Stimulated activated CD4-positive, alpha-beta T cell treated with anti-CD3 and anti-CD28 coated beads, Interleukin-12 subunit alpha, Interleukin-12 subunit beta, amount 100 ng/mL, for 48 hours (primary cell): ENCODE results near the gene CLEC16A.

ENCODE experiments used
- DNase-seq, 3 donors: peaks; one replicate each; pipeline ENCODE4 v3.0.0-alpha.2; 2020; ENCODE audit warnings: low read depth in 2 of 3, low spot score in 1 of 3

The CLEC16A gene

DNA sequence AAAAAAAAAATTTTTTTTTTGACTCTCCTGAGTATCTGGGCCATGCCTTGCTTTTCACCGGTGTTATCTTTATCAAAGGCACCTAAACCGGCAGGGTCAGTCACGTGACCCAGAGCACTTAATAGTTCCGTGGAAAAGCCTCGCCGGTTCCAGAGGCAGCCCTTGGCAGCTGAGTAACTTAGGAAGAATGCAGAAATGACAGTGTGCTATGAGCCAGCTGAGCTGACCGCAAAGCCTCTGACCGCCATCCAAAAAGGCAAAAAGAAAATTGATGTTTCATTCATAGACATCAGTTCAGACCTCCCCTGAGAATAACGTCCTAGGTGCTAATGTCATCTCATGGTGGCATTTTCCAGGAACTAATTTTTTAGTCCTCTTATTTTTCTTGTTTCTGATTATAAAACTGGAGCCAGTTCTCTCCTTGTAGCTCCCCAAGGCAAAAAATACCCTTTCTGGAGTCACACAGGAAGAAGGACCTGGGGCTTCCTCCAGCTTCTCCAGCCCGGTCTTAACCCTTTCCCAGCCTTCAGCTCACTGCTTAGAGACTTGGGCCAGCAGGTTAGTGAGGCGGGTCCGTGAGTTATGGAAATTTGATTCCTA lies 189.1 kb downstream of the CLEC16A start:
- DNase-seq, result no peak

DNA sequence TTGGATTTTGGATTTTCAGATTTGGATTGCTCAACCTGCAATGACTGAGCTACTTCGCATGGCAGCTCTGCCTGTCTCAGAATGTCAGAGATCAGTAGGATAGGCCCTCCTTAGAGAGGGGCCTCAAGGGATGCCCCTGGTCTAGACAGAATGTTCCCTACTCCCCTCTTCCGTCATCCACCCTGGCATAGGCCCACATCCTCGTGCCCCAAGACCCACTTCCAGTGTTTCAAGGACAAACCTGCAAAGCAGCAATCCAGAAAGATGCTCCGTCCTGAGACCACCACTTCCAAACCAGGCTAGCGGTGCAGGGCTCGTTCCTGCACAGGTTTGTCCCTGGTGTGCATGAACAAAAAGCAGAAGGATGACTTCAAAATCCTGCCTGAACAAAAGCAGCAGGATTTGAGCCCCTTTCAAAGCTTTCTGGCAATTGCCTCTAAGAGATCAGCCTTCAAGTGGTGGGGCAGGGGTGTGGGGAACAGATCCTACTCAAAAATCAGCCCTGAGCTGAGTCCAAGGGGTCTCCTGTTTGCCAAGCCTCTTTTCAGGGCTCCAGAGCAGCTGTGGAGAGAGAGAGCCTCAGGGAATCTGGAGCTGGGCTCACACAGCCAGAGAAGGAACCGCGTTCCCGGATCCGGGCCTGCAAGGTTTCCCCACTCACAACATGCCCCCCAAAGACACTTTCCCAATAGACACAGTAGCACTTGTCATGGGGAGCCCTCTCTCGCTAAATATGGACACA lies 190.5 kb downstream of the CLEC16A start:
- DNase-seq, result no peak

DNA sequence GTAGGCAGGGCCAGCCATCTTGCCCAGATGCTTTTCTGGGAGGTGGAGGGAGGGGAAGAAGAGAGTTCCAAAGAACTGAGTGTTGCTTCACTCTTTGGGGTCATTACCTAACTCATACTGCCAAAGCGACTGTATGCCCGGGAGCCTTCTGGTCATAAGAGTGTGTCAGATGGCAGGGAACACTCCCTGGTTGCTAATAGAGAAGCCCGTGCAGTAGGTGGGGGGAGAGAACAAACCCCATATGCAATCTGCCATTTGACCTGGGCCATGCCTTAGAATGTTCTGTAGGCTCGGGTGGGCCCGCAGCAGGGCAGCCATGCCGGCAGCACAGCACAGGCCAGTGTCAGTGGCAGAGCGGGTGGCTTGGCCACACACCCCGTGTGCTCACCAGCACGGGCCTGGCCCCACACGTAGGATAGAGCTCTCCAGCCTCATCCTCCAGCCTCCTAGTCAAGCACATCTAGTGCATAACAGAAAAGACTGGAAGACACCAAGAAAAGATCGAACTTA lies 191.2 kb downstream of the CLEC16A start:
- DNase-seq, result no peak

DNA sequence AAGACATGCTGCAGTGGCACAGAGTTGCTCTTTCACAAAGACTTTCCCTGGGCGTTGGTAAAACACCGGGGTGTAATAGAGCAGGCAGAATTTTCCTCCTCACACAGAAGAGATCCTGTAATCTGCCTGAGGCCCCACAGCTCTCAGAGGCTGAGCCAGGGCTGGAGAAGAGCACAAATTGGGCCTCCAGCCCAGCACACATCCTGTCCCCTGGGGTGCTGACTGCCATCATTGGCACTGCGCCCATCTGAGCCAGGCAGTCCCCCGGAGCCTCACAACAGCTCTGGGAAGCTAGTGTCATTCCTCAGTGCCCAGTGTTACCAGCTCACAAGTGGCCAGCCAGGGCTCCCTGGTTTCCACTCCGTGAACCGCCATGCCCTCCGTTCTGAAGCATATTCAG lies 192.2 kb downstream of the CLEC16A start:
- no peak for DNase-seq

DNA sequence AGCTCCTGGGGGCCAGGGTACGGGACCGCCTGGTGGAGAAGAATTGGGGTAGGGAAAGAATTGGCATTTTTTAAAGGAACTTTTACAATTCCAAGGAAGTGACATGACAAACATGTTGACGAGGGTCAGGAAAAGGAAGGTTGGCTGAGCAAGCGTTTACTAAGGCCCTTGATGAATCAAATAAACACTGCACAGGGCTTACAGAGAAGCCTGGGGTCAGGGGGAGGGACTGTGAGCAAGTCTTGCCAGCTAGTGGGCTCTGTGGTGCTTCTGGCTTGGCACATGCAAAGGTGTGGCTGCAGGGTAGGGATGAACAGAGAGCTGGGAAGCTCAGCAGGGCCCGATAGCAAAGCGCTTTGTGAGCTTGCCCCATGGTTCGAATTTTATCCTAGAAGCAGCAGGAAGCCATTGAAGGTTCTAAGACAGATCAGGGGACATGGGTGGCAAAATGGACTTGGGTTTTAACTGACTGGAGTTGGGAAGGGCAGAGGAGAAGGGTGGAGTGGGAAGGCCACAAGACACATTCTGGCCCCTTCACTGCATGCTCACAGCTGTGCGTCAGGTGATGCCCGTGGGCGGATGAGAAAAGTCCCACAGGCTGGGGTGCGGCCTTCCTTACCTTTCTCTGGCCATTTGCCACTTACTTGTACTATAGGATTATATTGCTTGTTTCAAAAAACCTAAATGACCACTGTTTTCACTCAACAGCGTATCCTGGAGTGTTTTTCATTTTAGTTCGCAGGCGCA lies 193.8 kb downstream of the CLEC16A start:
- no peak for DNase-seq

DNA sequence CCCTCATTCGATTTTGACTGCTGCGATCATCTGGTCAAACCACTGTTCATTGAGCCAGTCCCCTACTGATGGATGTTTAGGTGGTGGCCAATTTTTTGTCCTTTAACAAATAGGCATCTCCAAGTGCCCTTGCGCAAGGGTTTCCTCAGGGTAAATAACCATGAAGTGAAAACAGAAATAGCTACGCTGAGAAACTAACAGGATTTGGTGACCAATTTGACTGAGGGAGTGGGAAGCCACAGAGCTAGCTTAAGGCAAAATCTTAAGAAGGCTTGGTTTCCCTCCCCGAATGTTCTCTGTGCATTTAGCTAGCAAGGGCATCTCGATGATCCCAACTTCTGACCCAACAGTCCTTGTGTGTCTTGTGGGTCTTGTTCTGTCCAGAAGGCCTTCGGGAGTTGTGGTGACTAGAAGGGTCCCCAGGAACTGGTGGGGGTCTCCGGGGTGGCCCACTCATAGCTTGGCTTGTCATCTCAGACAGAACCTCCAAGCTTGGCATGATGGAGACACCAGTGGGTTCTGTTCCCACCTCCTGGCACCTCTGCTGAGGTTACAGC lies 194.5 kb downstream of the CLEC16A start:
- no peak for DNase-seq

DNA sequence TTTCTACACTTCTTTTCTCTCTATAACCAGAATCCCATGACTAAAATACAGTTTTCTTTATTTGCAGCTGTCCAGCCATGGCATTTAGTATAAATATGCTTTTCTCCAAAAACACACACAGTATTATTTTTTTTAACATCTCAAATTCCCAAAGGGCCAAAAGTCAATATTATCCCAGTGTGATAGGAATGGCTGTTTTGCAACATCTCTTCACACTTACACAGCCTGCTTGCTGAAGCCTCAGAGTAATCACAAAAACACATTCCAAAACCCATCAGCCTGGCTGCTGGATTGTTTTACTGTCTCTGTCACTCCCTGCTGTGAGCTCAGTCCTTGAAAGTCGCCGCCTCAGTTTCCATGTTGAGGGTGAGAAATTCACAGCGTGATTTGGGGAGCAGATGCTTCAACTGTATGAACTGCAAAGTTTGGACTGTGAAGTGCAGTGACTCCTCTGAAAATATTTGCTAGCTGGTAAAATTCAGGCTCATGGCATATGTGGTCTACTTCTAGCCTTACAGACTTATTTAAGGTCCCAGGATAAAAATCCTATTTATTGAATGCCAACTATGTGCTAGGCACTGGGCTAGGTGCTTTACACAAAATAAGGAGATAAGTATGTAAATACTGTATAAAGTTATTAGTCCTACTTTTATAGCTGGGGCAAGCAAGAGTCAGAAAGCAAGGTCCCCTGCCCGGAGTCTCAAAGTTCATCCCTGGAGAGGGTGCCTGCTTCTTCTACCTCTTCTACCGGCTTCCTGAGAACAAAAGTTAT lies 195.1 kb downstream of the CLEC16A start:
- no peak for DNase-seq

DNA sequence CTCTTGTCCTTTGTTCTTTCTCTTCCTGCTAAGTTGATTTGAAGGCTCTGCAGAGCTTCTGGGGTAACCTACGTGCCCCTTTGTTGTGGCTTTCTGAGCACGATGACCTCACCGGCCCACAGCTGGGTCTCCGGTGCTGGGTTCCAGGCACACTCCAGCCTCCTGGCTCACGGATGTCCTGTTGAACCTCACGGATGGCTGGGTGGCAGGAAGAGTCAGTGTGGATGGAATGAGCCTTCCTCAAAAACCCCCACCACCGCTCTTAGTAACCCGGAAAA lies 195.7 kb downstream of the CLEC16A start:
- DNase-seq, result peak in 2 of 3 donors; percentile 14 to 26

DNA sequence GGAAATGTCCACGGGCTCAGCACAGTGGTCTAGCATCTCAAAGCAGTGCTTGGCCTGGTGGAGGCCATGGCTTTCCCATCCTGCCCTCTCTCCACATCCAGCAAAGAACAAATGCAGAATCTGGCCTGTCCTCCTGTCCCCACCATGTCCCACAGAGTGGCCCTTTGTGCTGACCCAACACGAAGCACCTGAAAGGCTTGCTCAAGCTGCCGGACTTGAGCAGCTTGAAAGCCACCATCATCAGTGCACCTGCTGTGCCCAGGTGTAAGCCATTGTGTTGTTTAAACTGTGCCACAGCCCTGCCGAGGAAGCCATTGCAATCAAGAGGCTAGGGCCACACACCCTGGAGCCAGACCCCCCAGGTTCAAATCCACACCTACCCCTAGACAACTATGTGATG lies 196.1 kb downstream of the CLEC16A start:
- no peak for DNase-seq

DNA sequence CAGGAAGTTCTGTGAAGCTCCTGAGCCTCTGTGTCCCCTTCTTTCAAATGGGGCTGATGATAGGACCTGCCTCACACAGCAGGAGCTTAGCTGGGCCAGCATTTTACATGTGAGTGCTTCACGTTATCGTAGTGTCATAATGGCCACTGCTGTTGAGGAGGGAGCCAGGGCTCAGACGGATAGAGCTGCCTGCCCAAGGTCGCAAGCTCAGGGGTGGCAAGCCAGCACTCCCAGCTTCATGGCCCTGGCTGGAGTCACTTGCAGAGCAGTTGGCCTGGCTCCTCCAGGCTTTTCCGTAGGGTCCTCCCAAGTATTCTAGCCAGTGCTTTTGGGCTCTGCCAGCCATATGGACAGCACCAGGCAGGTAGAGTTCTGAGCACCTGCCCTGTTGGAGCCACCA lies 196.5 kb downstream of the CLEC16A start:
- no peak for DNase-seq

DNA sequence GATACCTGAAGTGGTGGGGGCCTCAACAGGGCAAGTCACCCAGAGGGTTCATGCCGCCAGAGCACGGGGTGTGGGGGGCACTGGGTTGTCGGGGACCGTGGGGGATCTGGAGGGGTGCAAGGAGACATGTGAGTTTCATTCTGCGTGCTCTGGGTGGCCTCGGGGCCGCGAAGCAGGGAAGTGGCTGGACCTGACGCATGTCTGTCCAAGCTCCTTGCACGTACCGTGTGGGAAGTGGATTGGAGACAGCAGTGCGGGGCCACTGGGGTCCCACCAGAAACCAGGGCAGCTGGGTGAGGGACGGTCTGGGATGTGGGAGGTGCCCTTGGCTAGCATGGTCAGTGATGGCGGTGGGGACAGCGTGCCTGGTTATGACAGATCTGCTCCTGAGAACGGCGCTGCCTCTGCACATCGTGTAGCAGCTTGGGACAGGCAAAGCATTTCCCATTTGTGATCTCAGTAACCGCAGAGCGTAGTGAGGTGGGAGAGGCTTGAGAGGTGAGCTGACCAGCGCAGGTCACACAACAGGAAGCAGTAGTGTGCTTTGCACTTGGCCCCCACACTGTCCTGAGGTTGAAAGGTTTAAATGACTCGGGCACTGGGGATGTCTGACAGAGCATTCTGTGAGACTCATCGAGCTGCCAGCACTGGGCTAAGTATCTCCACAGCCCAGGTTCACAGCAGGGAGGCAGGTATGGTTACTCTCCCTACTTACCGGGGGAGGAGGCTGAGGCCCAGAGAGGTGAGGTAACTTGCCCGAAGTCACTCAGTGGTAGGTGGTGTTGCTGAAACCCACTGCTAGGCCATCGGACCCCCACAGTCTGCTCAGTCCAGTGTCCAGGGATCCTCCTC lies 197.3 kb downstream of the CLEC16A start:
- DNase-seq, result no peak

DNA sequence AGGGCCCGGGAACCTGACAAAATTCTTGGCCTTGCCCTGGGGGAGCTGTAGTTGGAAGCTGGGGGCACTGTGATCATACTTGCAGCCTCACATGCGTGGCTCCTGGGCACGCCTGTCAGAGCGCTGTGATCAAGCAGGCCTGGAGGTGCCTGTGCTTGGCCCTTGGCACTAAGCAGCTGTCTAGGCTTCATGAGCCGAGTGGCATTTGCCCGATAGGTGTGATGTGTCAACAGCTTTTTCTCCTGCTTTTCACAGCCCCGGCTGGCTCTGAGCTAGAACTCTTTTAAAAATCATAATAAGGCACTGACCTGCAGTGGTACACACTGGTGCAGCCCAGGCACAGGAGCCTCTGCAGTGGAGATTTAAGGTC lies 197.9 kb downstream of the CLEC16A start:
- no peak for DNase-seq

DNA sequence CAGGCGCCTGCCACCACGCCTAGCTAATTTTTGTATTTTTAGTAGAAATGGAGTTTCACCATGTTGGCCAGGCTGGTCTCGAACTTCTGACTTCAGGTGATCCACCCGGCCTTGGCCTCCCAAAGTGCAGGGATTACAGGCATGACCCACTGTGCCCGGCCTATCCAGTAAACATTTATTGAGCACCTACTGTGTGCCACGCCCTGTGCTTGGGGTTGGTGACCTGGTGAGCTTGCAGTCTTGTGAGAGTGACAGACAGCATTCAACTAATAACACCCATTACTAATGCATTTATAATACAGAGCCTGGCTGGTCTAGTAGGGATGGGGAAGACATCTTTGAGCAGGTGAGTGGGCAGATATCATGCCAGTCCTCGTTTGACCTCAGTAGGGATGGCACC lies 198.6 kb downstream of the CLEC16A start:
- DNase-seq, result no peak

DNA sequence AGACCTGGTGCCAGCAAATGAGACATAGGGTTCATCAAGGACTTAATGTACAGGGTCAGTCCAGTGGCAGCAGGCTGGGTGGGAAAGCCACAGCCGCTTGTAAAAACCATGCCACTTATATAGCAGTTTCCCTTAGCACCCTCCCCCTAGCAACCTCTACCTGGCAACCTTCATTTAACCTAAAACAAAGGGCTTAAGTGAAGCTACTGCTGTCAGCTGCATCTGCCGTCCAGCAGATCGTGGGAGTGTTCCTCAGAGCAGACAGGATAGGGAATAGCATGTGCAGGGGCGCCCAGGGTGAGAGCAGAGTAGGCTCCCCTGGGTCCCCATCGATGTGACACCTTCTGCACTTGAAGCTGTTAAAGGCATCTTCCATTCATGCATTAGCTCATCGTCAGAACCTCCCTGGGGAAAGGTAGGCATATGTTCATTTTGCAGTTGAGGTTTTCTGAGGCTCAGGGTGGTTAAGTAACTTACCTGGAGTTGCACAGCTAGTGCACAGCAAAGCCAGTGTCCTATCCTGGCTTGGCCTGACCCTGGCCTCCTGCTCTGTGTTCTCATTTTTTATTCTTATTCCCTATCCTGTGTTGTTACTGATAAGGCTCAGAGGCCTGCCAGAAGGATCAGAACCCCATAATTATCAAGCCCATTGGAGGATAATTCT lies 199.1 kb downstream of the CLEC16A start:
- DNase-seq, result no peak

DNA sequence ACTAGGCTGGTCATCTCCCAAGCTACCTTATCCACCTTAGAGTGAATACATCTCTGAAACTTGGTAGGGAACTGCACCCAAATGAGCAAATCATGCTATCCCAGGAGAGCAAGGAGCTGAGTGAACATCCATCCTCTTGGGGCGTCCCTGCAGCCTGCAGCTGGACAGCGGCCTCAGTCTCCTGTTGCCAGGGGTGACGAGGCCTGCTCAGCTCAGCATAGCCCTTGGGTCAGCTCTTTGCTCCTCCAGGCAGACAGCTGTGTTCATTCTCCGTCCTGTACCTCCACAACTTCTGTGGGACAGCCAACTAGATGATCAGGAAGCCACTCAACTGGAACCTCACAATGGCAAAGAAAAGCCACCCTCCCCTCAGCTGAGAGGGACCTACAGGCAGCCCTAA lies 199.8 kb downstream of the CLEC16A start:
- DNase-seq, result no peak

DNA sequence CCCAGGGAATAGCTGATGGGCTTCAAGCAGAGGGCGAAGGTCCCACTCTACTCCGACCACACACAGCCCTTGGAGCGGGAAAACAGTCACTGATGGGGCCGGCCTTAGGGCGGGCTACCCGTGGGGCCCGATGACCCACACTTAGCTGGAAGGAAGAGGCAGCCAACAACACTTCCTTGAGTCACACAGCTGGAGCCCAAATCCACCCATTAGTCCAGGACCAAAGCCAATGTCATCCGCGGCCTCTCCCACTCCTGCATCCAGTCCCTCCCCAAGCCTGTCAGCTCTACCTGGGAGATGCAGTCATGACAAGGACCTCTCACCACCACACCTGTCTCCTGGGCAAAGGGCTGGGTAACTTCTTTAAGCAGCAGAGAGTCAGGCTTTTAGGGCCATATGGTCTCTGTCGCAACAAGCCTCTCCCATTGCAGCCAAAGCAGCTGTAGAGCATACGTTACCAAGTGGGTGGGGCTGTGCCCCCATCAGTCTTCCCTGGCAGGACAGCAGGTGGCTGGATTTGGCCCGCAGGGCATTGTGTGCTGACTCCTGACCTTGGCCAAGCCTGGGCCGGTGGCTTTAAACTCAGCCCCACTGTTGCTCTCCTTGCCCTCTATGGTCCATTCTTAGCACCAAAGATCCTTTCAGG lies 200.9 kb downstream of the CLEC16A start:
- DNase-seq, result no peak

DNA sequence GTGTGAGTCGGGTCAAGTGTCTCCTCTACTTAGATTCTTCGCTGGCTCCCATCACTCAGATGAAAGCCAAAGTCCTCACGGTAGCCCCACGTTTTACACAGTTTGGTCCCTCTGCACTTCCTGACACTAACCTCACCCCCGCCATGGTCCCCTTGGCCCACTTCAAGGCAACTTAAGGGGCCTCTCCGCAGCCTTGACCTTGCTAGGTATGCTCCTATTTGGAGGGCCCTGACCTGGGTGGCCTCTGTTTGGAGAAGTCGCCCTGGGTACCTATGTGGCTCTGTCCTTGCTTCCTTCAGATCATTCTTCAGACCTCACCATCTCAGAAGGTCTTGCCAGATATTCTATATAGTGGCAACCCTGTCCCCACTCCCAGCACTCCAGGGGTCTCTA lies 201.5 kb downstream of the CLEC16A start:
- no peak for DNase-seq

DNA sequence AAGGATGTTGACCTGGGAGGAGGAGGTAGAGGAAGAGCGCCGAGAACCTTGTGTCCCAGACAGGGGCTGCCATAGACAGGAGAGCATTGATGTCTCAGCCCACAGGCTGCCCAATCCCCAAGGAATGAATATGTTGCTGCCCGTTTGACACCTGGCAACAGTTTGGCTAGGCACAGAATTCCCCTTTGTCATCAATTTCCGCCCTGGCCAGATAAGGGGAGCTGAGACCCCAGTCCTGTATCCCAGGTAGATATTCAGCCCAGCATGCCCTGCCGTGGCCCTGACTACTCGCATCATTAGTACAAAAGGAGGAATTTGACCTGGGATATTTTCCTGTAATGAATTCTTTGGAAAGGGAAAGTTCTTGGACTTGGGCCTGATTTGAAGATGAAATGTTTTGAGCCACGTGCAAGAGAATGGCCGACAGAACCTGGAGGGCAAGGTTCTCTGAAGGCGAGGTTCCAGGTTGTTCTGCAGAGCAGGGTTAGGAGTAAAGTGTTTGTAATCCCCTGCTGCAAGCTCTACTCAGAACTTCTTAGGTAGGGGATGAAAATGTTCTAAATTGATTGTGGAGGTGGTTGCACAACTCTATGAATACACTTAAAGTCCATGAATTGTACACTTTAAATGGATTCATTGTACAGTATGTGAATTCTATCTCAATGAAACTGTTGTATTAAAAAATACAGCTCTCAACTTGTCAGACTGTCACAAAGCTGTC lies 202.8 kb downstream of the CLEC16A start:
- DNase-seq, result no peak
